NCI-H2029 (cell line): ENCODE results near the gene COLEC12.
"Not testable (repeated sequence)": the region's sequence is repeated elsewhere in the genome, so short reads cannot be mapped to it uniquely, and the experiment has no call there.

Experiments
- DNase-seq: peaks from one replicate; lab custom pipeline; 2025; lab: John Stamatoyannopoulos, UW

The COLEC12 gene

DNA sequence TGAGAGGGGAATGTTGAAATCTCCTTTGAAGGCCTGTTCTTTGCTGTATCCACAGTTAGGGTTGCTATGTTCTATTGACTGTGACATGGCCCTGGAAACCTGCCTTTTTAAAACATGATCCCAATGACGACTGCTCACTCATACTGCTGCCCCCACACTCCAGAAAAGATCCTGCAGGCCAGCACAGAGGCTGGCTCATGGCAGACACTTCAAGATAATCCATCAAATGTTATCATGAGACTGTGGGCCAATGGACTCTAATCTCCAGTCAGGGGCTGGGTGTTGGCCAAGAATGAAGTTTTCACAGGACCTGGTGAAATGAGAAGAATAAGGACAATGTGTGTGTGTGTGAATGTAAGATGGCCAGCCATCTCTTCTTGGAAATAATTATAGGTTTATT lies 173.7 kb downstream of the COLEC12 start:
- DNase-seq, result no peak

DNA sequence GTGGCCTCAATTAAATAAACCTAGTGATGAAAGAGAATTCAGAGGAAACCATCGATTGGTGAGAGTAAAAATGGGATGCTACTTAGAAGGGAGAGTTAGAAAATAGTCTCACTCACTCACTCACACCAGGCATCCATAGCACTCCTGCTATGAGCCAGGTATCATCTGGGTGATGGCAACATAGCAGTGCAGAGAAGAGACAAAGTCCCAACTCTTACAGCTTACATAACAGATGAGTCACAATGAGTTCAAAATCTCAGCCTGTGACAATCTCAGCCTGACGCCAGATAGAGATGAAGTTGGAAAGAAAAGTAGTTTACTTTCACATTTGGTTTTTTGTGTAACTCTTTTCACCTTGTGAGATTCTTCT lies 177.3 kb downstream of the COLEC12 start:
- no peak for DNase-seq

DNA sequence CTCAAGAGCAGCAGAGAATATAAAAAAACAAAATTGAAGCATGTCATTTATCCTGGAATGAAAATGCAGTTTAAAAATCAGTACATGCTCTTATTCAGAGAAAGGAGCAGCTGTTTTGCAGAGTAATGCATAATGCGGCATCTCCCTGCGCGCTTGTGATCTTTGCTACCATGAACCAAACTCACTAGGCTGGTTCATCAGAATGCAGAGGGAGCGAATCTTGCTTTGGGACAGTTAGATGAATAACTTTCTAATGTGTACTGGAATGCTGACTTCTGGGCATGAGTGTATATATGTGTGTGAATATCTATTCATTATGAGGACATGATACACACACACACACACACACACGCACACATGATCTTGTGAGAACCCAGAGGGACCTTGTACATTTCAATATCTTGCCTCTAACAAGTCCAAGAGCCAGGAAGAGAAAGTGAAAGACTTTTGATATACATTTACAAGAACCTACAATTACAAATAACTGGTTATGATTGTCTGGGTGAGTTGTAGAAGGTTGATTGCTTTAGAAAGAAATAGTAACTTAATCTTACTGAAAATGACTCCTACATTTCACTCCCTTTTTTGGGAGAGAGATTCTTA lies 178.5 kb downstream of the COLEC12 start:
- DNase-seq, result no peak

DNA sequence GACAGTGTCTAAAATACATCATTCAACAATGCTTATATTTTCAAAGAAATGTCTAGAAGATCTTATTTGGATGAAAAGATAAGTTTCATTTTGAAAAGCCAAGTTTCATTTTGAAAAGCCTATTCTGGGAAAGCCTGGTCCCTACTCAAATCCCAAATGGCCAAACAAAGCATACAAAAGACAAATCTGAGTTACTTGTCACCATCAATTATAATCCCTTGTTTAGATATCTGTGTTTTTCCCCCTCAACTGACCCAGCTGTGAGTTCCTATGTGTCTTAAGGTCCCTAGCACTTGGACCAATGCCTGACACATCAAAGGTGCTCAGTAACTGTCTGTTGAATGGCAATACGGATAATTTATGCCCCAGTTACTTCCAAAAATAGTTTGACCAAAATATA lies 180.3 kb downstream of the COLEC12 start:
- DNase-seq, result no peak

DNA sequence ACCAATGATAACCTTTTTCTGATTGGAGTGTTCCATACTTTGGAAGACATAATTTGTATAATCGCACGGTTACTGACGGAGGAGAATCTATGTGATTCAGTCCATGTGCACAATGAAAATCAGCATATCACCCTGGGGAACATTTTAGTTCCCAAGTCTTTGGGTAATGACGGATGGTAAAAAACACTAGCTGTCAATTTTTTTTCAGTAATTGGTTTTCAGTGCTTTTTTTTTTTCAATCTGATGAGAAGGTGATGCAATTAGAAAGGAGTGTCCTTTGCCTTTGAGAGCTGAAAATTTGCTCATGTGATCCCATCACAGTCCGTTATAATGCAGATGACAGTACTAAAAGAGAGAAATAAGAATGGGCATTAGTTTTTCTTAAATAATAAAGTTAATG lies 180.8 kb downstream of the COLEC12 start:
- no peak for DNase-seq

DNA sequence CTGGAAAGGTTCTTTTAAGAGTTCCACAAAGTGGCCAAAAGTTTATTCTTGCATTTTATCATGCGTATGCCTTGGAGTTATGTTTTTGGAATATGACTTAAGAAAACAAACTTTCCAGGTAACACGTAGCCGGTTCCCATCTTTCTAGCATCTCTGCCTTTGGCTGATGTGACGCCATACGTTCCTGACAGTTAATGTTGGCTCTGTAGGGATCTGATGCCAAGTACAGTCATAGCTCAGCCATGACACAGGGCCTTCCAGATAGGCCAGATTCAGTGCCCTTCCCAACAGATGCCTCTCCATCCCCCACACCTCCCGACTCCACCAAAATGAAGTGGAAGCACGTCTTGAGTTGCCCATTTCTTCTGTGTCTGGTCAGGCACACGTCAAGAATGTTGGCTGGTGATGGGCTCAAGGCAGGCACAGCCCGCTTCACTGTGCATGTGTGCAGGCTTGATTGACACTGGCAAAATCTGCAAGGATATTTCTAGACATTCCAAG lies 181.7 kb downstream of the COLEC12 start:
- DNase-seq, result no peak

DNA sequence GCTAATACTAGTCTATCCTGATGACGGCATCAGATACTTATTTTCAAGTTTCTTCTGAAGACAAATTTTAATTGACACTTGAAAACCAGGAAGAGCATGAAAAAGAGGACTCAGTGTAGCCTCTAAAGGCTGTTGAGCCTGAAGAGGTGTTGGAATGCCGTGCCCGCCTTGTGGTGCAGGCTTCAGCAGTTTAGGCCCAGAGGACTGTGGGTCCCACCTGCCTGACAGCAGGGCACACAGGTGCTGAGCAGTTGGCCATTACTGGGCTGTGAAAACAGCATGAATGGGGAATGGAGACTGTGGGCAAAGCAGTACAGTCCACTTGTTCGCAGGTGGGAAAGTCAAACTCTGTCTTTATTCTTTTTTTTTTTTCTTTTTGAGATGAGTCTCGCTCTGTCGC lies 182.9 kb downstream of the COLEC12 start:
- no peak for DNase-seq

DNA sequence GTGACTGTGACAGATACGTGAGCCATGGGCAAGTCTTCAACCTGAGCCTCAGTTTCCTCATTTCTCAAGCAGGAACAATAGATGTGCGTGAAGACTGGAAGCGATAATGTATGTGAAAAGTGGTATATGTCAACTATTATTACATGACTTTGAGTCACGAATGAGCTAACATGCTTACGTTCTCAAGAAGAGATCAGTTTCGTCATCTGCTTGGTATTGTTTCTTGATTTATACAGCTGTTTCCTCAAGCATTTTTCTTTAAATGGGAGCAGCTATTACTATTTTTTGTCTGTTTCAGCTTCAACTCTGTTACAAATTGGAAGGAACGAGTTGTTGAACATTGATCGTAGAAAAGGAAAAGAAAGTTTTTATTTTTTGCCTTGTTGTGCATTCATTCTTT lies 184.1 kb downstream of the COLEC12 start:
- no peak for DNase-seq

DNA sequence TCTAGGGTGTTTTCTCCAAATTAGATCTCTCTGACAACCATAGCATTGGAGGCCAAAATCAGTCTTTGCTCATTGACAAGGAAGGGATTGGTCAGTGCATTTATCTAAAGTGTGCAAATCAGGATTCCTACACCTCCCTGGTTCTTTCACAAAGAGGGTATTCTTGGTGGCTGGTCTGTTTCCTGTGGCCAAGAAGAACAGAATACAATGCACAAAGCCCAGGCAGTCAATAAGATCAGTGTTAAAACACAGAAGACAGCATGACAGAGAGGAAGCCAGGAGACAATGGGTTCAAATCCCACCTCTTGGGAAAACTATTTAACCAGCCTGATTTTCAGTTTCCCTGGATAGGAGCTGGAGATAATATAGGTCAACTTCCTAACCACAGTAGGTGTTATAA lies 186.6 kb downstream of the COLEC12 start:
- DNase-seq, result no peak

DNA sequence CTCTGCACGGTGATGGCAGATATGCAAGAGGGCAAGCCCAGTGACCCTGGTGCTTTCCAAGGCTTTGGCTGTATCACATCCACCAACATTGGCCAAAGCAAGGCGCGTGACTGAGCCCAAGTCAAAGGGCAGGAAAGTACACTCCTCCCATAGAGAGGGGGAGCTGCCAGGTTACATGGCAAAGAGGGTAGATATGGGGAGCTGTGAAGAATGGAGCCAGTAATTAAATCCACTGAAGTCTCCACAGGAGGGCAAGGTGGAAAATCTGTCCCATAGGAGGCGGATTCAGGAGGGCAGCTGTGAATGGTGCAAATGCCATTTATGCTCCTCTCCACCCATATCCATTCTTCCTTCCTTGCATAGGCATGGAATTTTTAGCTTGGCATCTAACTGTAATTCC lies 188.1 kb downstream of the COLEC12 start:
- DNase-seq, result no peak

DNA sequence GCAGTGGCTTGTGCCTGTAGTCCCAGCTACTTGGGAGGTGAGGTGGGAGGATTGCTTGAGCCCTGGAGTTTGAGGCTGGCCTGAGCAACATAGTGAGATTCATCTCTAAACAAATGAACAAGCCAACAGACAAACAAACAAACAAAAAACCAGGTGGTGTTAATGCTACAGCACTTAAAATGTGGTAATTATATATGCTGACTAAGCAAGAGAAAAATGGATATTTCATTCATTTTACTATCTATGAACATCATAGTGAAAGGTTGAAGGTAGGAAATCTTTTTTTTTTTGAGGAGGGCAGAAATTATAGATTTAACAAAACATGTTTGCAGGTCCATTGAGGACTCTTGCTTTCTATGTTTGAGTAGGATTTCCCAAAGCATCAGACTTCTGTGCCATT lies 190.5 kb downstream of the COLEC12 start:
- DNase-seq, result no peak

DNA sequence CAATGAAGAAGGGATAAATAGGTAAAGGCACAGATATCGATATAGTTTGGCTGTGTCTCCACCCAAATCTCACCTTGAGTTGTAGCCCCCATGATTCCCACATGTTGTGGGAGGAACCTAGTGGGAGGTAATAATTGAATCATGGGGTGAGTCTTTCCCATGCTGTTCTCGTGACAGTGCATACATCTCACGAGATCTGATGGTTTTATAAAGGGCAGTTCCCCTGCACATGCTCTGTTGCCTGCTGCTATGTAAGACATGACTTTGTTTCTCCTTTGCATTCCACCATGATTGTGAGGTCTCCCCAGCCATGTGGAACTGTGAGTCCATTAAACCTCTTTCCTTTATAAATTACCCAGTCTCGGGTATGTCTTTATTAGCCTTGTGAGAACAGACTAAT lies 192.4 kb downstream of the COLEC12 start:
- DNase-seq, result not testable (repeated sequence)

DNA sequence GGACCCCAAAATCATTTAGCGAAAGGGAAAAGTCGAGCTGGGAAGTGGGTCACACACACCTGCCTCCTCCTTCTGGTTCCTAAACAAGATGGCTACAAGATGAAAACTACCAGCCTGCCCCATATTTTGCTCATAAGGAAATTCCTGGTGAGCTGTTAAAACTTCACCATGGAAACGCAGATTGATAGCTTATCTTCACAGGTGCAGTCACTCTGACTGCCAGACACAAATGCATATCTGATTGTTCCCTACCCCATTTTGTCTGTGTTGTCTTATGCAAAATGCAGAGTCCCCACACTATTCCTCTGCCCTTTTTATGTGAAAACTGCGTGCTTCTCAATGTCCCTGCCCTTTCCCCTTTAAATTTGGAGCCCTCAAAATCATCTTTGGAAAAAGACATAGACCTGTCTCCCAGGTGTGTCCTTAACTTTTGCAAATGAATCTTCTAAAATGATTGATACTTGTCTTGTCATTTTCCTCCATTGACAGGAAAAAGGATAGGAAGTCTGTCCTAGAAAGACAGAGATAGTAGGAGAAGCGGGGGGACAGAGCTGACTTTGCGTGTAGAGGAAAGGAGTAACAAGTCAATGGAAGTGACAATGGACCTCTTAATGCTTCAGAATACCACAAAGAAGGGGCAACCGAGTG lies 193.8 kb downstream of the COLEC12 start:
- no peak for DNase-seq

DNA sequence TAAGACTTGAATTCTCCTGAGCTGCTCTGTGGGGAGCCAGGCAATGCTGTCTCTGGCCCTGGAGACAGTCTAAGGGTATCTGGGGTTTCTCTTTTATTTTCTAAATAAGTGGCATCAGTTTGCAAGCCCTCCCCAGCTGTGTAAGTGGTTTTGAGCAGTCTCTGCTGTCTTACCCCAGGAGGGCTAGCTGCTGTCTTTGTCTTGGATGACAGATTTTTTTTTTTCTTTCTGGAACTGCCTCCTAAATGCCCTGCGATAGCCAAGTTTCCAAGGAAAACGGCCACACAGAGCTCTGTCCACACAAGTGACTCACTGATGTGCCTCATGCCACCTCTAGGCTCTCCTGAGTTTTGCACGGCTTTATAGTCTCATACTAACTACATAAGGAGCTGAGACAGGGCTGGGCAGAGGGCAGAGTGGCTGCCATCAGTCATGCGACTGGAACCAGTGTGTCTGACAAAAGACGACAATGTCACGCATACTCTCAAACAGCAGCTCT lies 195.4 kb downstream of the COLEC12 start:
- no peak for DNase-seq

DNA sequence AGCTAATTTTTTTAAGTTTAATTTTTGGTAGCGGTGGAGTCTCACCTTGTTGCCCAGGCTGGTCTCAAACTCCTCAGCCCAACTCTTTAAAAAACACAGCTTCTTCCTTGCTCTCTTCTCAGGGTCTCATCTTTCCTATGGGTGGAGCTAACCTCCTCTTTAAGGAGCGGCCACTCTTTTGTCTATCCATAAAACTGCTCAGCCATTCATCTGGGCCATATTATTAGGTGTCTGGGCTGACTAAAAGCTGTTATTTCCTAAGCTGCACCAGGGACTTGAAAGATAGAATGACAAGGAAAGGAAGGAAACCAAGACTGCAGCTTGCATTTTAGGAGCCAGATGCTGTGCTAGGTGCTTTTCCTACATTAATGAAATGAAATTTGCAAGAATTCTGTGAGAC lies 196.9 kb downstream of the COLEC12 start:
- DNase-seq, result no peak

DNA sequence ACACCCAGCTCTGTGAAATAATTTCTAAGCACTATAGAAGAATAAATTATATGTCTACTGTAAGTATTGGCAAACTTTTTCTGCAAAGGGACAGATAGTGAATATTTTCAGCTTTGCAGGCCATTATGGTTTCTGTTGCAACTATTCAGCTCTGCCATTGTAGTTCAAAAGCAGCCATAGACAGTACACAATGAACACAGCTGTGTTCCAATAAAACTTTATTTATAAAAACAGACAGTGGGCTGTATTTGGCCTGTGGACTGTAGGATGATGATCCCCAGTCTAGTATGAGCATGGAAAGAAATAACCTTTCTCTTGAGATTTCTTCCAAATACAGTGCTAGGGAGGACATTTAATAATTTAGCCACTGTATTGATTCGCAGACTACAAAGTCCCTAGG lies 197.5 kb downstream of the COLEC12 start:
- DNase-seq, result no peak

DNA sequence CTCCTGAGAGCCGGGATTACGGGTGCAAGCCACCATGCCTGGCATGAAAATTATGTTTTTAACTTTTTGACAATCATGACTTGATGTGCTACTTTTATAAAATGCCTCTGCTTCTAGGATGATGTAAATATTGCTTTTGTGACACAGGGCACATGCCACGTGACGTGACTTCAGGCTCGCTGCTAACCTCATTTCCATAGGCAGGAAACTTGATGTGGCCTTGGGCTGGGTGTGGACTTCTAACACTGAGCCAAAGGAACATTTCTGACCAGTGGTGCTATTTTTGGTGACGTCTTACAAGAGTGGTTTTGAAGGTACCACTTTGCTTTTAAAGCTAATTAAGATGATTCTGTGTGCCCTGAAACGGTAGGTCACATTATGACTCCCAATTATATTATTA lies 198.4 kb downstream of the COLEC12 start:
- DNase-seq, result no peak

DNA sequence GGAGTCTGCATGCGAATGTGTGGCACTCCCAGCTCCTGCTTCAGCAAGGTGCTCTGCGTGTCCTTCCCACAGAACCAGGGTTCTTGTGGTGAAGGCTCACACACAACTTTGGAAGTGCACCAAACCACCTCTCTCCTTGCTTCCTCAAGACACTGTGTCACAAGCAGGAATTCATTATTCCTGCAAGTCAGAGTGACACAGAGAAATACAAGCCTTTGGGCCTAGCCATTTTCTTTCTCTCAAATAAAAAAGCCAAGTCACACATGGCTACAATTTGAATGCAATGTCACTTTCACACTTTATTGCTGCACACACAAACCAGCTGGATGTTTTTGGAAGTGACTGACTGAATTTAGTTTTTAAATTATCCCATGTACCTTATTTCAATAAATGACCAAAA lies 202.6 kb downstream of the COLEC12 start:
- no peak for DNase-seq

DNA sequence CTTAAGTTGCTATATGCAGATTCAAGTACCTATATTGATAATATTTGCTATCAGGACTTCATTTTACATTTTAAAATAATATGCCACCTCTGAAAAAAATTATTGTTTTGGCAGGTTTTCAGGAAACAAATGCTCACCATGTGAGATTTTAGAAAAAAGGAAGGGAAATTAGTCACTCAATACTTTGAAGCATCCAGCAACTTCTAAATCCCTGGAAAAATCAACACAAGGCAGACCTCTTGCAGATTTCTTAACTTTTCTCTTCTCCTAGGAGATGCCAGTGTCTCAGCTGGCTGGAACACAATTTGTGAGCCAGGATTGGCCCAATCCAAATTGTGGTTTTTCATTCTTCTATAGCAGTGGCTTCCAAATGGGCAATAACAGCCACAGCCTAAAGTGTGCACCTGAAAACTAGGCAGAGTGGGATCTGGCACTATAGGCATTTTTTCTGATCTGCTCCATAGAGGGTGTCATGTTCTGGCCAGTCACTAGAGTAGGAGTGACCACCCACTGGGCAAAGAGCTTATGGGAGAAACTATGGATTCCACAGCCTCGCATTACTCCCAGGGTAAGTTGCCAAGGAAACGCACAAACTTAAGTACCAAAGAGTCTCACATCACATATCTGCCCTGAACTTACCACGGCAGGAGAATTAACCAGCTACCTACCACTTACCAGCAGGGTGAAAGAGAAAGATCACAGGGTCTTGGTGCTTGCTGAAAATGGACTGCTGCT lies 204.6 kb downstream of the COLEC12 start:
- DNase-seq, result no peak

DNA sequence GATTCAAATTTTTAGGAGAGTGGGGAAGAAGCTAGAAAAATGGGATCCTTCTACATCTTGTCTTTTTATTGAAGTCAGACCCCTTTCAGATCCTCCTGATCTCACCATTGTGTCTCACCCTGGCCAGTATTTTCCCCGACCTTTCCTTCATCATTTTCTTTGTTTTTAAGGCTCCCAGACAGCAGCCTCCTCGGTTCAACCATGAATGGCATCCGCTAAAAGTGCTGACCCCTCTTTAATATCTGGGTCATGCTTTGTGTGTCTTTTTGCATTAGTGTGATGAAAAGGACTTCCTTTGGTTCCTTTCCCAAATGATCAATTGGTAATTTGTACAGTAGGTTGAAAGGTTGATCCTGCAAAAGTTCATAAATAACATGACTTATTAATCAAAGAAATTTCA lies 205.9 kb downstream of the COLEC12 start:
- no peak for DNase-seq

DNA sequence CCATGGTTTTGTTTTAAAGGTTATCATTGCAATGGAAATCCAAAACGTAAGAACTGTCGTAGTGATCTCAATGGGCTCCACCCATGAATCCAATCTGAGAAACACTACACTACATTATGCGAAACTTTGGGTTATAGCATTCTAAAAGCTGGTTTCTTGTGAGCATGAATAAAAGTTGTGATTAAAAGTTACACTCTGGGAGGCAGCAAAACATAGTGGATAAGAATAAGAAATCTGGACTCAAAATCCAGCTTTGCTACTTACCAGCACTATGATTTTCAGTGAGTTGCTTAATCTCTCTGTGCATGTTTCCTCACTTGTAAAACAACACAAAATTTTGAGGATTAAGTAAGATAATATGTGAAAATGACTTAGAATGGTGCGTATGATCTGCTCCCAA lies 207.0 kb downstream of the COLEC12 start:
- DNase-seq, result no peak

DNA sequence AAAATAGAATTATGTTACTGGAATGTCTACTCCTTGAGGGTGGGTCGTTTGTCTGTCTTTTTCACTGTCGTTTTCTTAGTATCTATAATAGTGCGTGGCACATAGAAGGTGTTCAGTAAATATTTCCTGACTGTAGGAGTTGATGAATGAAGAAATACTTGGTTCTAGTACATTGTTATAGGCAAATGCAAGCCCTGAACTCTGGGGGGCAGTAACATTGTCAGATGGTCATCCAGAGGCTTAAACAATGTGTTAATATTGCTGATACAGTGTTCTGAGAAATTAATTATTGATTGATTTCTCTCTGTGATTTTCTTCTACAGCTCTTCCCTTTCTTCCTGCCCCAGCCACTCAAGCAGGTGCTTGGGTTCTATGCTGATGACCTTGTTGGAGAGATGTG lies 208.2 kb downstream of the COLEC12 start:
- no peak for DNase-seq

DNA sequence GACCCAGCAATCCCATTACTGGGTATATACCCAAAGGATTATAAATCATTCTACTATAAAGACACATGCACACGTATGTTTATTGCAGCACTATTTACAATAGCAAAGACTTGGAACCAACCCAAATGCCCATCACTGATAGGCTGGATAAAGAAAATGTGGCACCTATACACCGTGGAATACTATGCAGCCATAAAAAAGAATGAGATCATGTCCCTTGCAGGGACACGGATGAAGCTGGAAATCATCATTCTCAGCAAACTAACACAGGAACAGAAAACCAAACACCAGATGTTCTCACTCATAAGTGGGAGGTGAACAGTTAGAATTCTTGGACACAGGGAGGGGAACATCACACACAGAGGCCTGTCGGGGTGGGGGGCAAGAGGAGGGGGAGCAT lies 210.5 kb downstream of the COLEC12 start:
- not testable (repeated sequence) for DNase-seq
